Subcutaneous adipose tissue (tissue), 4 donors: ENCODE results near the gene PUS1. TPM values are rescaled to one million over a fixed set of nuclear protein-coding genes. Genes with fewer than 3 reads are reported as not detected.

Experiments
- total RNA-seq, 4 donors: library from RNA; depleted of rRNA; stranded (reverse); fragments of >200 nt; gene quantifications; one replicate each; pipeline ENCODE4 v1.1.0, GENCODE V29; 2016
- TF ChIP-seq, protein P1 (sequence below): fragments of 450-650 bp; IDR thresholded peaks from one replicate; pipeline ENCODE4 v1.5.1; 2016; ENCODE audit warnings: low read depth, mild to moderate bottlenecking, control low read depth, antibody characterized with exemption, moderate library complexity

PUS1 gene
- total RNA-seq, 4 donors from 2014 or later, result 8.2 to 23.4 (median 14.8) TPM

DNA sequence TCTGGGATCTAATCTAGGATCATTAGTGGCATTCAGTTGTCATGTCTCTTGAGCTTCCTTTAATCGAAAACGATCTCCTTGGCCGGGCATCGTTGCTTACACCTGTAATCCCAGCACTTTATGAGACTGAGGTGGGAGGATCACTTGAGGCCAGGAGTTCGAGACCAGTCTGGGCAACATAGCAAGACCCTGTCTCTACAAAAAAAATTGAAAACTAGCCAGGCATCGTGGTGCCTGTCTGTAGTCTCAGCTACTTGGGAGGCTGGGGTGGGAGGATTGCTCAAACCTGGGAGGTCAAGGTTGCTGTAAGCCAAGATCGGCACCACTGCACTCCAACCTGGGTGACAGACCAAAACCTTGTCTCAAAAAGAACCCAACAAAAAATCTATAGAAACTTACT is 9.0 kb downstream of the PUS1 start:
- TF ChIP-seq, protein P1, sequence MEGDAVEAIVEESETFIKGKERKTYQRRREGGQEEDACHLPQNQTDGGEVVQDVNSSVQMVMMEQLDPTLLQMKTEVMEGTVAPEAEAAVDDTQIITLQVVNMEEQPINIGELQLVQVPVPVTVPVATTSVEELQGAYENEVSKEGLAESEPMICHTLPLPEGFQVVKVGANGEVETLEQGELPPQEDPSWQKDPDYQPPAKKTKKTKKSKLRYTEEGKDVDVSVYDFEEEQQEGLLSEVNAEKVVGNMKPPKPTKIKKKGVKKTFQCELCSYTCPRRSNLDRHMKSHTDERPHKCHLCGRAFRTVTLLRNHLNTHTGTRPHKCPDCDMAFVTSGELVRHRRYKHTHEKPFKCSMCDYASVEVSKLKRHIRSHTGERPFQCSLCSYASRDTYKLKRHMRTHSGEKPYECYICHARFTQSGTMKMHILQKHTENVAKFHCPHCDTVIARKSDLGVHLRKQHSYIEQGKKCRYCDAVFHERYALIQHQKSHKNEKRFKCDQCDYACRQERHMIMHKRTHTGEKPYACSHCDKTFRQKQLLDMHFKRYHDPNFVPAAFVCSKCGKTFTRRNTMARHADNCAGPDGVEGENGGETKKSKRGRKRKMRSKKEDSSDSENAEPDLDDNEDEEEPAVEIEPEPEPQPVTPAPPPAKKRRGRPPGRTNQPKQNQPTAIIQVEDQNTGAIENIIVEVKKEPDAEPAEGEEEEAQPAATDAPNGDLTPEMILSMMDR, result no peak

DNA sequence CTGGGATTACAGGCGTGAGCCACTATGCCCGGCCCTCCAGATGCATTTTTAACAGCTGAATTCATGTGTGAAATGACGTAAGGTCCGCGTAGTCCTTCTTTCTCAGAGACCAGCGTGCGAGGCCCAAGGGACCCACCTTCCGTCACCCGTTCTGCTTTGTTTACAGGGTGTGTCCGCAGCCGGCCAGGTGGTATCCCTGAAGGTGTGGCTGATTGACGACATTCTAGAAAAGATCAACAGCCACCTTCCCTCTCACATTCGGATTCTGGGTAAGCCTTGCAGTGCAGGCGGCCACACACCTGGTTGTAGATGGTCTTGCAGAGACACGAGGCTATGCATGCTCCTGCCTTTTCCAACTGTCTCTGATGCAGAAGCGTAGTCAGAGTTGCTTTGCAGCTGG is 9.9 kb downstream of the PUS1 start:
- TF ChIP-seq, protein P1, result no peak

DNA sequence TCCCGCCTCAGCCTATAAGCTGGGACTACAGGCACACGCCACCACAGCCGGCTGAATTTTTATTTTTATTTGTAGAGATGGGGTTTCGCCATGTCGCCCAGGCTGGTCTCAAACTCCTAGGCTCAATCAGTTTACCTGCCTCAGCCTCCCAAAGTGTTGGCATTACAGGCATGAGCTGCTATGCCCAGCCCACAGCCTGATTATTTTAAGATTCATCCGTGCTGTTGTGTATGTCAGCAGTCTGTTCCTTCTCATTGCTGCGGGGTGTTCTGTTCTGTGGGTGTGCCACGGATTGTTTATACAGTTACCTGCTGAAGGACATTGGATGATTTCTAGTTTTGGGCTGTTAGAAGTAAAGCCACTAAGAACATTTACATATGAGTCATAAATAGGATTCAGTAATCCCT is 11.1 kb downstream of the PUS1 start:
- TF ChIP-seq, protein P1, result no peak

DNA sequence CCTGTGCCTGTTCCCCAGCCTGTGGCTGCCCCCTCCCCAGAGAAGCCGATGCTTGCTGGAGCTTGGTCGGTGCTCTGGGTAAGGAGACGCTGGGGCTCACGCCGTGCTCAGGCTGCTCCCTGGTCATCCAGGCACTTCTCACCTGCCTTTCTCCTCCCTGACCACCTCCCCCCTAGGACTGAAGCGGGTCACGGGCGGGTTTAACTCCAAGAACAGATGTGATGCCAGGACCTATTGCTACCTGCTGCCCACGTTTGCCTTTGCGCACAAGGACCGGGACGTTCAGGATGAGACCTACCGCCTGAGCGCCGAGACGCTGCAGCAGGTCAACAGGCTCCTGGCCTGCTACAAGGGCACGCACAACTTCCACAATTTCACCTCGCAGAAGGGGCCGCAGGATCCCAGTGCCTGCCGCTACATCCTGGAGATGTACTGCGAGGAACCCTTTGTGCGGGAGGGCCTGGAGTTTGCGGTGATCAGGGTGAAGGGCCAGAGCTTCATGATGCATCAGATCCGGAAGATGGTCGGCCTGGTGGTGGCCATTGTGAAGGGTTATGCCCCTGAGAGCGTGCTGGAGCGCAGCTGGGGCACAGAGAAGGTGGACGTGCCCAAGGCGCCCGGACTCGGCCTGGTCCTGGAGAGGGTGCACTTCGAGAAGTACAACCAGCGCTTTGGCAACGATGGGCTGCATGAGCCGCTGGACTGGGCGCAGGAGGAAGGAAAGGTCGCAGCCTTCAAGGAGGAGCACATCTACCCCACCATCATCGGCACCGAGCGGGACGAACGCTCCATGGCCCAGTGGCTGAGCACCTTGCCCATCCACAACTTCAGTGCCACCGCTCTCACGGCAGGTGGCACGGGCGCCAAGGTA is 12.3 kb downstream of the PUS1 start:
- TF ChIP-seq, protein P1, result no peak

DNA sequence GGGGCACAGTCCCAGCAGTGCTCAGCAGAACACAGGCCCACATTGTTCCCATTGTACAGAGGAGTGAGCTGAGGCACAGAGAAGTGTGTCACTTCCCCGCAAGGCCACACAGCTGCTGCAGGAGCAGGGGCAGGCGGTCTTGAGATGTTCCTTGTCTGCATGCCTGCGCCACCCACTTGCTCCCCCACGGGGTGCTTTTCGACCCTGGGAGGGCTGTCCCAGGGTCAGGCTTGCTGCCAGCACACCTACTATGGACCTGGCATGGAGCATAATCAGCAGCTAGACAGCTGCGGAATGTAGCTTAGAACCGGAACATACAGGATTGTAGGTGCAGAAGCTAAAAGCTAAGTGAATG is 12.9 kb downstream of the PUS1 start:
- TF ChIP-seq, protein P1, result no peak

DNA sequence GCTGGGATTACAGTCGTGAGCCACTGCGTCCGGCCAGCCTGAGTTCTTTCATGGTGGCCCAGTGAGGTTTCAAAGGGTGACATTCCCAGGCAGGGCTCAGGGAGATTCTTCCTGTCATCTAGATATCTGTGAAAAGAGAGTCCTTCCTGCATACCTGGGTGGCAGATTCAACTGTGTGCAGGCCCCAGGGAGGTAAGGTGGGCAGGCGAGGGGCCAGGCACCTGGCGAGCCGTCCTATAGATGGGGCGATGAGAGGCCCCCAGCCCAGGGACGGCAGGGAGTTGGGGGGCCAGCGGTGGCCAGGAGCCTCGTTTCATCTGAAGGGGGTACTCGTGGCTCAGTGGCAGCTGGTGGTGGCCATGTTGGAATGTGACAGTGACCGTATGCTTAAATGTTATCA is 13.6 kb downstream of the PUS1 start:
- TF ChIP-seq, protein P1, result no peak

DNA sequence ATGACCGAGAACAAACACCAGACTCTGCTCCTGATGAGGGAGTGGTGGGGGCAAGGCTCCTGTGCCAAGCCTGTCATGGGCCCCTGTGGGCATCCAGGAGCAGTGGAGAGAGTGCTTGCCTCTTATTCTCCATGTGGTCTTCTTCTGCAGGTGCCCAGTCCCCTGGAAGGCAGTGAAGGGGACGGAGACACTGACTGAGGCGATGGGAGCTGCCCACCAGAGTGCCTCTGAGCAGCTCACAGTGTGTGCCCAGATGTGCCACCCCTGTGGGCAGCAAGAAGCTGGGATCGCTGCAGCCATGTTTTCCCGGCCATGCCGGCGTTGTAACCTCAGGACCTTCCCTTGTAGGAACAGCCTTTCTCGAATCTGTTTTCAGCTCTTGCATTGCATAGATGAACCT is 14.3 kb downstream of the PUS1 start:
- TF ChIP-seq, protein P1, result no peak
